Ovary (tissue), 9 donors: Measurements from ENCODE around the gene RAPGEF6. TPM values are rescaled to one million over a fixed set of nuclear protein-coding genes. Genes with fewer than 3 reads are reported as not detected.
"Not testable (repeated sequence)": the region's sequence is repeated elsewhere in the genome, so short reads cannot be mapped to it uniquely, and the experiment has no call there.

Experiments
- DNase-seq, 5 donors: peaks; one replicate each; pipeline ENCODE4 v3.0.0-alpha.2; 2019 to 2020
- H3K27ac ChIP-seq, 2 donors: fragments of 200-600 bp; one replicate each; pipeline versions ENCODE4 v1.5.1 to v1.8.0; 2019 to 2022
- H3K27me3 ChIP-seq: fragments of 200-600 bp; one replicate; pipeline ENCODE4 v1.8.0; 2022
- H3K36me3 ChIP-seq: fragments of 200-600 bp; sonication (generic); one replicate; pipeline ENCODE4 v1.5.1; 2019
- H3K4me1 ChIP-seq: one replicate; pipeline ENCODE4 v1.8.1; 2013; ENCODE audit warnings: mild to moderate bottlenecking, moderate library complexity; ENCODE audit not compliant: insufficient read depth
- H3K4me3 ChIP-seq: fragments of 200-600 bp; sonication (generic); one replicate; pipeline ENCODE4 v1.5.1; 2017
- H3K9me3 ChIP-seq, 2 donors: fragments of 200-600 bp in 1 of 2; sonication (generic) in 1 of 2; one replicate each; pipeline versions ENCODE4 v1.5.1 to v1.8.1; 2013 to 2019; ENCODE audit warnings: mild to moderate bottlenecking in 1 of 2, moderate library complexity in 1 of 2
- EP300 ChIP-seq: sonication (generic); formaldehyde crosslinking; IDR thresholded peaks from one replicate; pipeline ENCODE4 v1.6.1; 2017; ENCODE audit warnings: antibody characterized with exemption
- POLR2A ChIP-seq: fragments of 450-650 bp; IDR thresholded peaks from one replicate; pipeline ENCODE4 v1.6.1; 2017; ENCODE audit warnings: antibody characterized with exemption, mild to moderate bottlenecking, moderate library complexity
- WGBS, 3 donors: extraction: QIAGEN DNeasy Blood & Tissue Kit in 1 of 3; methylation state at CpG; one replicate each; pipeline versions ENCODE4 v1.1.5 to v1.1.7; 2013 to 2017; 5-methylcytosine and 5-hydroxymethylcytosine counted together
- intact Hi-C, 4 donors: fragments of 100-400 bp; cut with DNase I; formaldehyde crosslinking; loops; one replicate each; pipeline versions ENCODE4 v1.11.0 to v1.15.1; 2022 to 2023
- polyA plus RNA-seq, 2 donors: library from polyadenylated mRNA; stranded (reverse); fragments of 200-250 nt in 1 of 2; fragments of 350-450 nt in 1 of 2; fragmentation: Illumina TruSeq in 1 of 2; extraction: RNeasy Lipid Tissue Mini Kit (QIAGEN cat#74804) in 1 of 2; gene quantifications; one replicate each; pipeline ENCODE4 v1.2.3, GENCODE V29; 2013 to 2014
- total RNA-seq, 7 donors: library from RNA; depleted of rRNA in 2 of 7; stranded (reverse); fragments of >200 nt in 2 of 7; fragmentation: NEBNext Ultra II Directional in 3 of 7; extraction: Animal tissue kit (Norgen Biotek cat#: 25700) in 3 of 7; gene quantifications; one replicate each; pipeline versions ENCODE4 v1.1.0 to v1.2.4, GENCODE V29; 2016 to 2023
- TF ChIP-seq, protein P1 (sequence below), 3 donors: fragments of 450-650 bp in 2 of 3; fragments of 200-600 bp in 1 of 3; IDR thresholded peaks; one replicate each; pipeline versions ENCODE4 v1.5.1 to v1.8.0; 2016 to 2022; ENCODE audit warnings: antibody characterized with exemption in 3 of 3, mild to moderate bottlenecking in 1 of 3
- donor health status: DM: no; HTN: no; CAD: no; lungs with moderate emphysema.
- donor health status: DM: no; HTN: no; CAD: no.
- donor health status: Bipolar disorder and iron deficiency.
- donor health status: DM: yes; HTN: yes; CAD: no.
- donor health status: DM: no; HTN: no; CAD: no.
- donor health status: DM: yes; HTN: yes; CAD: no.

The RAPGEF6 gene
- total and polyA plus RNA-seq, 9 donors, result 4.2 to 25.8 (median 18.5) TPM

DNA sequence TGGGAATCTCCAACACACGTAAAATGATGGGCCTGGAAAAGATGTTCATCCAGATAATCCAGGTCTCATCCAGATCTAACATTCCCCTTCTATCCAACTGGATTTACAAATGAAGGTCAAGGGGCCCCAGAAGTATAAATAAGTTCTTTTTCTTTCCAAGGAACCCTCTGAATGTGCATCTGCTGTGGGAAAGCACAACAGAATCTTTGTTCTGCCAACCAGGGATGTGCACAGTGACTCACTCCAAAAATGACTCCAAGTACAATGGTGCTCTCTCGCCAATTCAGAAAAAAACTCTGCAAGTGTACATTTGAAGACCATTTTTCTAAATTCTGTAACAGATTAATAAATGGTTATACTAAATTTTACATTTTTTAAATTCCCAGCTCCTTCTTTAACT lies 12.4 kb downstream of the RAPGEF6 start:
- 80 to 84% (median 80%) methylated on average over 2 of the region's 2 CpGs for WGBS, 3 donors
- H3K36me3 ChIP-seq, result no peaks in the 10 kb centered on the region
- no peak for DNase-seq
- no peak overlapping the region for H3K27ac ChIP-seq
- TF ChIP-seq, protein P1, sequence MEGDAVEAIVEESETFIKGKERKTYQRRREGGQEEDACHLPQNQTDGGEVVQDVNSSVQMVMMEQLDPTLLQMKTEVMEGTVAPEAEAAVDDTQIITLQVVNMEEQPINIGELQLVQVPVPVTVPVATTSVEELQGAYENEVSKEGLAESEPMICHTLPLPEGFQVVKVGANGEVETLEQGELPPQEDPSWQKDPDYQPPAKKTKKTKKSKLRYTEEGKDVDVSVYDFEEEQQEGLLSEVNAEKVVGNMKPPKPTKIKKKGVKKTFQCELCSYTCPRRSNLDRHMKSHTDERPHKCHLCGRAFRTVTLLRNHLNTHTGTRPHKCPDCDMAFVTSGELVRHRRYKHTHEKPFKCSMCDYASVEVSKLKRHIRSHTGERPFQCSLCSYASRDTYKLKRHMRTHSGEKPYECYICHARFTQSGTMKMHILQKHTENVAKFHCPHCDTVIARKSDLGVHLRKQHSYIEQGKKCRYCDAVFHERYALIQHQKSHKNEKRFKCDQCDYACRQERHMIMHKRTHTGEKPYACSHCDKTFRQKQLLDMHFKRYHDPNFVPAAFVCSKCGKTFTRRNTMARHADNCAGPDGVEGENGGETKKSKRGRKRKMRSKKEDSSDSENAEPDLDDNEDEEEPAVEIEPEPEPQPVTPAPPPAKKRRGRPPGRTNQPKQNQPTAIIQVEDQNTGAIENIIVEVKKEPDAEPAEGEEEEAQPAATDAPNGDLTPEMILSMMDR (IDR thresholded peaks at IDR 0.05), result no peak
- TF ChIP-seq POLR2A (no peak), EP300 (no peak)
- H3K4me3 ChIP-seq, result no peak overlapping the region
- intact Hi-C loops, result no loop called here
- H3K4me1 ChIP-seq, result peaks cover 3% of the 10 kb centered on the region
- no peaks in the 10 kb centered on the region for H3K9me3 ChIP-seq
- no peaks in the 10 kb centered on the region for H3K27me3 ChIP-seq

DNA sequence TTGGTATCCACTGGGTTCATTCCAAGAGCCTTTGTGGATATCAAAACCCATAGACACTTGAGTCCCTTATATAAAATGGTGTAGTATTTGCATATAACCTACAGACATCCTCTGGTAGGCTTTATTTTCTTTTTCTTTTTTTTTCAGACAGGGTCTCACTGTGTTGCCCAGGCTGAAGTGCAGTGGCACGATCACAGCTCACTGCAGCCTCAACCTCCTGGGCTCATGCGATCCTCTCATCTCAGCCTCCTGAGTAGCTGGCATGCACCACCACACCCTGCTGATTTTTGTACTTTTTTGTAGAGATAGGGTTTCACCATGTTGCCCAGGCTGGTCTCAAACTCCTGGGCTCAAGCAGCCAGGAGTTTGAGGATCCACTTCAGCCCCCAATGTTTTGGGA lies 13.9 kb downstream of the RAPGEF6 start:
- H3K4me1 ChIP-seq, H3K9me3 ChIP-seq, intact Hi-C loops, H3K36me3 ChIP-seq, H3K4me3 ChIP-seq, H3K27me3 ChIP-seq, DNase-seq, H3K27ac ChIP-seq: not testable (repeated sequence)
- WGBS, 3 donors, result 96 to 99% (median 98%) methylated on average over 2 of the region's 2 CpGs

DNA sequence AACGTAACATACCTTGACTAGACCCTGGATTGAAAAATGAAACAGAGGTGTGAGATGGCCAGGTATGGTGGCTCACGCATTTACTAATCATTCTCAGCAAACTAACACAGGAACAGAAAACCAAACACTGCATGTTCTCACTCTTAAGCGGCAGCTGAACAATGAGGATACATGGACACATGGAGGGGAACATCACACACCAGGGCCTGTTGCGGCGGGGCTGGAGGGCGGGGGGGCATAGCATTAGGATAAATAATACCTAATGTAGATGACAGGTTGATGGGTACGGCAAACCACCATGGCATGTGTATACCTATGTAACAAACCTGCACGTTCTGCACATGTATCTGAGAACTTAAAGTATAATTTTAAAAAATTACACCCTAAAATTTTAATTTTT lies 15.9 kb downstream of the RAPGEF6 start:
- H3K36me3 ChIP-seq, result no peaks in the 10 kb centered on the region
- TF ChIP-seq POLR2A, result no peak
- TF ChIP-seq EP300, result no peak
- TF ChIP-seq, protein P1 (IDR thresholded peaks at IDR 0.05), result no peak
- intact Hi-C loops, result no loop called here
- DNase-seq, result no peak
- 81 to 92% (median 87%) methylated on average over 8 of the region's 8 CpGs for WGBS, 3 donors
- no peaks in the 10 kb centered on the region for H3K27me3 ChIP-seq
- peaks cover 3% of the 10 kb centered on the region for H3K4me1 ChIP-seq
- H3K27ac ChIP-seq, result no peak overlapping the region
- H3K4me3 ChIP-seq, result no peak overlapping the region
- no peaks in the 10 kb centered on the region for H3K9me3 ChIP-seq

DNA sequence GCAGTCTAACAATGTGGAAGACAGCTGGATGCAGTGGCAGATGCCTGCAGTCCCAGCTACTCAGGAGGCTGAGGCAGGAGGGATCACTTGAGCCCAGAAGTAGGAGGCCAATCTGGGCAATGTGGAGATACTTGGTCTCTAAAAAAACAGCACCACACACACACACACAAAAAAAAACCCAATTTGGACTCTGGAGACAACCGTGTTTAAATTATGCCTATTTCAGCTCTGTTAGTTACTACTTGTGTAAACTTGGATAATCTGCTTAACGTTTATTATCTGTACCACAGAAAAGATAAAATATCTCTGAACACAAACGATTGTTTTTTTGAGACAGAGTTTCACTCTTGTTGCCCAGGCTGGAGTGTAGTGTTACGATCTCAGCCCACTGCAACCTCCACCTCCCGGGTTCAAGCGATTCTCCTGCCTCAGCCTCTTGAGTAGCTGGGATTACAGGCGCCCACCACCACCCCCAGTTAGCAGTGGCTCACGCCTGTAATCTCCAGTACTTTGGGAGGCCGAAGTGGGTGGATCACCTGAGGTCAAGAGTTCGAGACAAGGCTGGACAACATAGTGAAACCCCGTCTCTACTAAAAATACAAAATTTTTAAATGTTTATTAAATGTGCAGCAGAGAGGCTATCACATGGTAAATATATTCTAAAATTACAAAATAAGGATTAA lies 17.7 kb downstream of the RAPGEF6 start:
- no peak for DNase-seq
- TF ChIP-seq, protein P1 (IDR thresholded peaks at IDR 0.05), result no peak
- TF ChIP-seq POLR2A (no peak), EP300 (no peak)
- H3K9me3 ChIP-seq, result no peaks in the 10 kb centered on the region
- H3K36me3 ChIP-seq, result no peaks in the 10 kb centered on the region
- H3K4me3 ChIP-seq, result no peak overlapping the region
- H3K27ac ChIP-seq, result no peak overlapping the region
- H3K4me1 ChIP-seq, result peaks cover 3% of the 10 kb centered on the region
- 70 to 76% (median 72%) methylated on average over 11 of the region's 11 CpGs for WGBS, 3 donors
- no peaks in the 10 kb centered on the region for H3K27me3 ChIP-seq
- intact Hi-C loops, result no loop called here

DNA sequence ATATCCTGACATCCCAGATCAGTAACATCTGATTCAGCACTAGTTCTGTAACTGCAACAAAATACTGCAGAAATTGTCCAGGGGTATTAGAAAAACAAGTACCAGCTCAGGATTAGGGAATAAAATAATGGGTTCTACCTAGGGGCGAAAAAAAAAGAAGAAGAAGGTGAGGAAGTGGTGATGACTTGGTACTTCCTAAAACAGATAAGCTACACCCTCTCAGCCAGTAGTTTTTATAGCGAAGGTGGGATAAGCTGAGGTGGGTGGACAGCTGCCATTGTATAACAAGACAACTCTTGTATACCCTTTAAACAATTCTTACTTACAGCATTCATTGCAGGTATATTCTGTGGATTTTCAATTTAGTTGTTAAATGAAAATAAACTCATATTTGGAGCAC lies 19.1 kb downstream of the RAPGEF6 start:
- TF ChIP-seq POLR2A, result no peak
- TF ChIP-seq EP300, result no peak
- TF ChIP-seq, protein P1 (IDR thresholded peaks at IDR 0.05), result no peak
- DNase-seq, result no peak
- Histone ChIP-seq H3K36me3 (no peaks in the 10 kb centered on the region), H3K27me3 (no peaks in the 10 kb centered on the region), H3K4me3 (no peak overlapping the region), H3K9me3 (no peaks in the 10 kb centered on the region), H3K4me1 (peaks cover 3% of the 10 kb centered on the region), H3K27ac (no peak overlapping the region)
- intact Hi-C loops, result no loop called here
- WGBS, 3 donors, result 91 to 99% (median 94%) methylated on average over 2 of the region's 2 CpGs
